ENCODE measurements around the gene NUDT15.

The NUDT15 gene

GRCh38 chr13:48004201-48004600 is 33.3 kb upstream of the NUDT15 start:
- H3K9me3 ChIP-seq (replicated peaks in 1 of 11): no peaks in the 10 kb centered on the region
- no peak for TF ChIP-seq Cebpa-rat (IDR thresholded peaks at IDR 0.05)
- peaks cover 0 to 11% (median 0%) of the 10 kb centered on the region in 11 experiments; a peak in 4 of 22 replicates for H4K20me1 ChIP-seq
- H3K4me1 ChIP-seq: peaks cover 12 to 39% (median 20%) of the 10 kb centered on the region in 10 experiments
- H3K4me2 ChIP-seq: peak overlapping the region in 3 of 11 experiments; percentile 3 to 74 (median 60); a peak in 4 of 22 replicates
- H3K9ac ChIP-seq: no peak overlapping the region
- H3K27ac ChIP-seq: no peak overlapping the region
- H3K36me3 ChIP-seq: no peaks in the 10 kb centered on the region
- no peaks in the 10 kb centered on the region for H3K27me3 ChIP-seq
- no peak overlapping the region for H3K4me3 ChIP-seq

GRCh38 chr13:48006396-48006795 is 31.1 kb upstream of the NUDT15 start:
- TF ChIP-seq Cebpa-rat (IDR thresholded peaks at IDR 0.05): no peak
- no peaks in the 10 kb centered on the region; a peak in 1 of 22 replicates for H3K36me3 ChIP-seq
- H3K4me3 ChIP-seq: no peak overlapping the region
- H3K27me3 ChIP-seq: no peaks in the 10 kb centered on the region
- no peak overlapping the region for H3K9ac ChIP-seq
- H3K9me3 ChIP-seq (replicated peaks in 1 of 11): peaks cover 0 to under 1% (median 0%) of the 10 kb centered on the region in 11 experiments; a peak in 1 of 22 replicates
- H3K4me1 ChIP-seq: peaks cover 0 to 33% (median 8%) of the 10 kb centered on the region in 10 experiments; a peak in 15 of 20 replicates
- H4K20me1 ChIP-seq: no peaks in the 10 kb centered on the region
- H3K4me2 ChIP-seq: no peak overlapping the region
- no peak overlapping the region for H3K27ac ChIP-seq

GRCh38 chr13:48009284-48009683 is 28.2 kb upstream of the NUDT15 start:
- H4K20me1 ChIP-seq: no peaks in the 10 kb centered on the region
- H3K27ac ChIP-seq: peak overlapping the region in 2 of 11 experiments; percentile 1 to 50; a peak in 2 of 22 replicates
- H3K36me3 ChIP-seq: peaks cover 0 to 12% (median 6%) of the 10 kb centered on the region in 11 experiments; a peak in 8 of 22 replicates
- H3K9ac ChIP-seq: no peak overlapping the region
- 0 out of 22 replicates have a peak, but pooled peaks of 1 of the 11 experiments have one; percentile 31 for TF ChIP-seq Cebpa-rat (IDR thresholded peaks at IDR 0.05)
- peak overlapping the region in 5 of 11 experiments; percentile 4 to 57 (median 51); a peak in 10 of 22 replicates for H3K4me2 ChIP-seq
- H3K9me3 ChIP-seq (replicated peaks in 1 of 11): peaks cover 0 to 6% (median 0%) of the 10 kb centered on the region in 11 experiments; a peak in 1 of 22 replicates
- peaks cover 0 to 20% (median 4%) of the 10 kb centered on the region in 10 experiments; a peak in 9 of 20 replicates for H3K4me1 ChIP-seq
- H3K27me3 ChIP-seq: no peaks in the 10 kb centered on the region
- H3K4me3 ChIP-seq: no peak overlapping the region

- Histone ChIP-seq H3K9me3 (replicated peaks in 1 of 11) (peaks cover 0 to 6% (median 0%) of the 10 kb centered on the region in 11 experiments; a peak in 1 of 22 replicates), H4K20me1 (no peaks in the 10 kb centered on the region), H3K9ac (no peak overlapping the region), H3K4me3 (no peak overlapping the region), H3K4me2 (no peak overlapping the region), H3K27me3 (no peaks in the 10 kb centered on the region), H3K27ac (no peak overlapping the region), H3K4me1 (peaks cover 0 to 16% (median 4%) of the 10 kb centered on the region in 10 experiments; a peak in 9 of 20 replicates), H3K36me3 (peaks cover 0 to 20% (median 6%) of the 10 kb centered on the region in 11 experiments; a peak in 8 of 22 replicates)
- no peak for TF ChIP-seq Cebpa-rat (IDR thresholded peaks at IDR 0.05)
These were observed 26.8 kb upstream of the NUDT15 start for GRCh38 chr13:48010698-48011097.

GRCh38 chr13:48012668-48013067 is 24.9 kb upstream of the NUDT15 start:
- Histone ChIP-seq H3K4me1 (peaks cover 0 to 16% (median 4%) of the 10 kb centered on the region in 10 experiments; a peak in 9 of 20 replicates), H3K27me3 (no peaks in the 10 kb centered on the region), H3K36me3 (peaks cover 0 to 20% (median 6%) of the 10 kb centered on the region in 11 experiments; a peak in 8 of 22 replicates), H3K9me3 (replicated peaks in 1 of 11) (peaks cover 0 to 6% (median 0%) of the 10 kb centered on the region in 11 experiments; a peak in 1 of 22 replicates), H3K4me3 (no peak overlapping the region), H4K20me1 (no peaks in the 10 kb centered on the region), H3K9ac (no peak overlapping the region), H3K27ac (no peak overlapping the region), H3K4me2 (no peak overlapping the region)
- no peak for TF ChIP-seq Cebpa-rat (IDR thresholded peaks at IDR 0.05)

GRCh38 chr13:48014359-48014758 is 23.2 kb upstream of the NUDT15 start:
- Histone ChIP-seq H3K4me3 (no peak overlapping the region), H3K9me3 (replicated peaks in 1 of 11) (peaks cover 0 to 7% (median 0%) of the 10 kb centered on the region in 11 experiments; a peak in 3 of 22 replicates), H3K9ac (no peak overlapping the region), H4K20me1 (no peaks in the 10 kb centered on the region), H3K36me3 (peaks cover 0 to 20% (median 6%) of the 10 kb centered on the region in 11 experiments; a peak in 8 of 22 replicates), H3K4me1 (peaks cover 0 to 6% (median 2%) of the 10 kb centered on the region in 10 experiments; a peak in 9 of 20 replicates), H3K27me3 (no peaks in the 10 kb centered on the region), H3K4me2 (no peak overlapping the region), H3K27ac (no peak overlapping the region)
- TF ChIP-seq Cebpa-rat (IDR thresholded peaks at IDR 0.05): no peak

GRCh38 chr13:48018637-48019036 is 18.9 kb upstream of the NUDT15 start:
- no peak overlapping the region for H3K9ac ChIP-seq
- no peaks in the 10 kb centered on the region for H4K20me1 ChIP-seq
- no peaks in the 10 kb centered on the region for H3K4me1 ChIP-seq
- H3K4me3 ChIP-seq: no peak overlapping the region
- no peak for TF ChIP-seq Cebpa-rat (IDR thresholded peaks at IDR 0.05)
- H3K27ac ChIP-seq: no peak overlapping the region
- H3K27me3 ChIP-seq: no peaks in the 10 kb centered on the region
- H3K36me3 ChIP-seq: peaks cover 0 to 10% (median 0%) of the 10 kb centered on the region in 11 experiments; a peak in 4 of 22 replicates
- H3K9me3 ChIP-seq (replicated peaks in 1 of 11): peaks cover 0 to 10% (median 3%) of the 10 kb centered on the region in 11 experiments; a peak in 4 of 22 replicates
- H3K4me2 ChIP-seq: no peak overlapping the region

GRCh38 chr13:48019796-48020195 is 17.7 kb upstream of the NUDT15 start:
- Histone ChIP-seq H4K20me1 (no peaks in the 10 kb centered on the region), H3K27me3 (no peaks in the 10 kb centered on the region), H3K9me3 (replicated peaks in 1 of 11) (peaks cover 0 to 10% (median 3%) of the 10 kb centered on the region in 11 experiments; a peak in 4 of 22 replicates), H3K4me3 (no peak overlapping the region), H3K36me3 (peaks cover 0 to 6% (median 0%) of the 10 kb centered on the region in 11 experiments; a peak in 1 of 22 replicates), H3K27ac (no peak overlapping the region), H3K4me2 (no peak overlapping the region), H3K4me1 (no peaks in the 10 kb centered on the region), H3K9ac (no peak overlapping the region)
- TF ChIP-seq Cebpa-rat (IDR thresholded peaks at IDR 0.05): 0 out of 22 replicates have a peak, but pooled peaks of 1 of the 11 experiments have one; percentile 27

- H3K4me2 ChIP-seq: no peak overlapping the region
- peaks cover 24 to 41% (median 34%) of the 10 kb centered on the region in 11 experiments for H3K36me3 ChIP-seq
- no peaks in the 10 kb centered on the region for H3K4me1 ChIP-seq
- H4K20me1 ChIP-seq: no peaks in the 10 kb centered on the region
- no peak overlapping the region for H3K9ac ChIP-seq
- no peak overlapping the region for H3K4me3 ChIP-seq
- TF ChIP-seq Cebpa-rat (IDR thresholded peaks at IDR 0.05): no peak
- H3K27me3 ChIP-seq: no peaks in the 10 kb centered on the region
- no peak overlapping the region for H3K27ac ChIP-seq
- peaks cover 28 to 38% (median 33%) of the 10 kb centered on the region in 11 experiments for H3K9me3 ChIP-seq (replicated peaks in 1 of 11)
These were observed 9.5 kb upstream of the NUDT15 start for GRCh38 chr13:48028066-48028465.

Data from BLaER1 treated with 17β-estradiol and CSF1 and Interleukin-3, amounts not matched to agents 10 nM and 100 nM (cell line).